PC-3 (cell line): ENCODE measurements around the gene GMDS. TPM values are rescaled to one million over a fixed set of nuclear protein-coding genes. Genes with fewer than 3 reads are reported as not detected.

ENCODE experiments used
- ATAC-seq: fragments of 200-7000 bp; cut with Tn5 transposase; 2 replicates; pipeline ENCODE4 v1.9.1; 2020; ENCODE audit warnings: mild to moderate bottlenecking, moderate library complexity
- BruUV-seq: library from RNA; stranded (reverse); fragments of 400-500 nt; replicated peaks from 2 replicates; lab custom pipeline; 2021; lab: Mats Ljungman, UMichigan
- CTCF ChIA-PET: fragments of 300-600 bp; sonication (Branson Sonifier 250); formaldehyde crosslinking; loops from one replicate; lab custom pipeline; 2022; ENCODE audit warnings: antibody characterized with exemption; lab: Charles Lee
- POLR2A ChIA-PET: fragments of 300-600 bp; sonication (Branson Sonifier 250); formaldehyde crosslinking; loops from one replicate; lab custom pipeline; 2022; ENCODE audit warnings: antibody characterized with exemption; ENCODE audit not compliant: unreplicated experiment; lab: Charles Lee
- DNase-seq: peaks from one replicate; pipeline ENCODE4 v3.0.0-alpha.2; 2015
- H2AFZ ChIP-seq: fragments of 300-600 bp; sonication (generic); 2 replicates; pipeline ENCODE4 v1.6.0; 2016; ENCODE audit warnings: antibody characterized with exemption, low read length
- H3F3A ChIP-seq: fragments of 300-600 bp; sonication (generic); one replicate; pipeline ENCODE4 v1.6.0; 2017; ENCODE audit warnings: antibody characterized with exemption, low read length, control low read depth, mild to moderate bottlenecking; ENCODE audit not compliant: unreplicated experiment
- H3K27ac ChIP-seq: fragments of 300-600 bp; sonication (generic); 2 replicates; pipeline ENCODE4 v1.5.1; 2016; ENCODE audit warnings: mild to moderate bottlenecking, low read length
- H3K27me3 ChIP-seq: fragments of 300-600 bp; sonication (generic); 2 replicates; pipeline ENCODE4 v1.6.1; 2016; ENCODE audit warnings: low read length, mixed read lengths
- H3K36me3 ChIP-seq: fragments of 300-600 bp; sonication (generic); 2 replicates; pipeline ENCODE4 v1.6.1; 2016; ENCODE audit warnings: low read depth, mixed run types, low read length, mixed read lengths
- H3K4me1 ChIP-seq: fragments of 300-600 bp; sonication (generic); 2 replicates; pipeline ENCODE4 v1.5.1; 2016; ENCODE audit warnings: low read length; ENCODE audit not compliant: insufficient read depth
- H3K4me2 ChIP-seq: fragments of 300-600 bp; sonication (generic); 2 replicates; pipeline ENCODE4 v1.6.0; 2016; ENCODE audit warnings: low read length
- H3K4me3 ChIP-seq: fragments of 300-600 bp; sonication (generic); 2 replicates; pipeline ENCODE4 v1.5.1; 2016; ENCODE audit warnings: mild to moderate bottlenecking, low read length, mixed read lengths
- H3K79me2 ChIP-seq: fragments of 300-600 bp; sonication (generic); 2 replicates; pipeline ENCODE4 v1.6.1; 2017; ENCODE audit warnings: low read length, mixed read lengths
- H3K9ac ChIP-seq: fragments of 300-600 bp; sonication (generic); 2 replicates; pipeline ENCODE4 v1.6.0; 2016; ENCODE audit warnings: mild to moderate bottlenecking, low read length
- H3K9me2 ChIP-seq: fragments of 300-600 bp; sonication (generic); replicated peaks from 2 replicates; pipeline ENCODE4 v1.6.1; 2016; ENCODE audit warnings: mixed run types, low read length, mixed read lengths
- H3K9me3 ChIP-seq: fragments of 300-600 bp; sonication (generic); 2 replicates; pipeline ENCODE4 v1.6.1; 2016; ENCODE audit warnings: low read length, mixed read lengths
- H4K20me1 ChIP-seq: fragments of 300-600 bp; sonication (generic); 2 replicates; pipeline ENCODE4 v1.6.1; 2016; ENCODE audit warnings: low read length, mixed read lengths
- EZH2 ChIP-seq: fragments of 300-600 bp; sonication (generic); IDR thresholded peaks from one replicate; pipeline ENCODE4 v1.6.1; 2017; ENCODE audit warnings: antibody characterized with exemption, mild to moderate bottlenecking, low read length; ENCODE audit not compliant: unreplicated experiment
- EZH2phosphoT487 ChIP-seq: fragments of 300-600 bp; sonication (generic); IDR thresholded peaks from 2 replicates; pipeline ENCODE4 v1.6.1; 2018; ENCODE audit warnings: mild to moderate bottlenecking, antibody characterized with exemption, low read length, borderline replicate concordance
- intact Hi-C: fragments of 100-400 bp; cut with micrococcal nuclease; formaldehyde crosslinking; loops from 2 replicates; pipeline ENCODE4 v1.9.0; 2023
- total RNA-seq: library from RNA; depleted of rRNA; stranded (reverse); fragments of >200 nt; gene quantifications from 2 replicates; pipeline ENCODE4 v1.2.3, GENCODE V29; 2014
- TF ChIP-seq, protein P1 (sequence below): fragments of 300-600 bp; sonication (generic); conservative IDR thresholded peaks from 2 replicates; pipeline ENCODE4 v1.5.1; 2017; ENCODE audit warnings: antibody characterized with exemption, low read depth, mild to moderate bottlenecking, low read length

GMDS gene
- total RNA-seq, 1 experiment from 2014 or later, result 18.3 TPM

DNA sequence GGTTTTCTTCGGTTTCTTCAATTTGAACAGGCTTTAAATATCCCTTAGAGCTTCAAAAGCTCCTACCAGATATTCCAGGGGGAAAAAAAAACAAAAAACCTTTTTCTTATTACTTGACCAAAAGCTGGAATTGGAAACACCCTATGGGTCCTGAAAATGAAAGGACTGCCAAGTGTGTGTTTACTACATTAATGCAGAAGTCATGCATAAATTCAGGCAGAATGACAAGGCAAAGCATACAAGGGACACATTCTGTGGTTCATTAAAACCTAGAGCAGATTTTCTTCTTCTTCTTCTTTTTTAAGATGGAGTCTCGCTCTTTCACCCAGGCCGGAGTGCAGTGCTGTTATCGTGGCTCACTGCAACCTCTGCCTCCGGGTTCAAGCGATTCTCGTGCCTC lies 119.1 kb downstream of the GMDS start:
- no TSS peak for BruUV-seq
- no peak overlapping the region for H3K27ac ChIP-seq
- no peak for TF ChIP-seq EZH2
- TF ChIP-seq, protein P1, sequence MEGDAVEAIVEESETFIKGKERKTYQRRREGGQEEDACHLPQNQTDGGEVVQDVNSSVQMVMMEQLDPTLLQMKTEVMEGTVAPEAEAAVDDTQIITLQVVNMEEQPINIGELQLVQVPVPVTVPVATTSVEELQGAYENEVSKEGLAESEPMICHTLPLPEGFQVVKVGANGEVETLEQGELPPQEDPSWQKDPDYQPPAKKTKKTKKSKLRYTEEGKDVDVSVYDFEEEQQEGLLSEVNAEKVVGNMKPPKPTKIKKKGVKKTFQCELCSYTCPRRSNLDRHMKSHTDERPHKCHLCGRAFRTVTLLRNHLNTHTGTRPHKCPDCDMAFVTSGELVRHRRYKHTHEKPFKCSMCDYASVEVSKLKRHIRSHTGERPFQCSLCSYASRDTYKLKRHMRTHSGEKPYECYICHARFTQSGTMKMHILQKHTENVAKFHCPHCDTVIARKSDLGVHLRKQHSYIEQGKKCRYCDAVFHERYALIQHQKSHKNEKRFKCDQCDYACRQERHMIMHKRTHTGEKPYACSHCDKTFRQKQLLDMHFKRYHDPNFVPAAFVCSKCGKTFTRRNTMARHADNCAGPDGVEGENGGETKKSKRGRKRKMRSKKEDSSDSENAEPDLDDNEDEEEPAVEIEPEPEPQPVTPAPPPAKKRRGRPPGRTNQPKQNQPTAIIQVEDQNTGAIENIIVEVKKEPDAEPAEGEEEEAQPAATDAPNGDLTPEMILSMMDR, result no peak
- no peak for TF ChIP-seq EZH2phosphoT487

DNA sequence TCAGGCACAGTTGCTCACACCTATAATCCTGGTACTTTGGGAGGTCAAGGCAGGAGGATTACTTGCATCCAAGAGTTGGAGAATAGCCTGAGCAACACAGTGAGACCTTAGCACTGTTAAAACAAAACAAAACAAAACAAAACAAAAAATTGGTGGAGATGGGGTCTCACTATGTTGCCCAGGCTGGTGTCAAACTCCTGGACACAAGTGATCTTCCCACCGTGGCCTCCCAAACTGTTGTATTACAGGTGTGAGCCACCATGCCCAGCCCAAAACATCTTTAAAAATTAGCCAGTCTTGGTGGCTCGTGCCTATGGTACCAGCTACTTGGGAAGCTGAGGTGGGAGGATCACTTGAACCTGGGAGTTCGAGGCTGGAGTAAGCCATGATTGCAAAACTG lies 120.2 kb downstream of the GMDS start:
- DNase-seq, result no peak
- H3K27ac ChIP-seq, result no peak overlapping the region
- ChIA-PET CTCF (no interaction called here), POLR2A (no interaction called here)
- intact Hi-C loops, result no loop called here
- no peak overlapping the region for H3K9ac ChIP-seq
- no peak overlapping the region for H3K4me2 ChIP-seq
- H2AFZ ChIP-seq, result no peak overlapping the region
- TF ChIP-seq EZH2phosphoT487 (no peak), EZH2 (no peak)
- TF ChIP-seq, protein P1, result no peak
- no peak overlapping the region for H3K4me3 ChIP-seq
- H3F3A ChIP-seq, result no peaks in the 10 kb centered on the region
- no peaks in the 10 kb centered on the region for H3K9me2 ChIP-seq
- H3K4me1 ChIP-seq, result no peaks in the 10 kb centered on the region
- H4K20me1 ChIP-seq, result 0 out of 2 replicates have a peak, but pooled peaks cover 3% of the 10 kb centered on the region
- H3K27me3 ChIP-seq, result no peaks in the 10 kb centered on the region
- ATAC-seq, result no peak
- H3K36me3 ChIP-seq, result no peaks in the 10 kb centered on the region
- H3K79me2 ChIP-seq, result peaks cover 19% of the 10 kb centered on the region
- BruUV-seq, result no TSS peak
- H3K9me3 ChIP-seq, result no peaks in the 10 kb centered on the region

More for the DNA sequence above, 119.1 kb downstream of the GMDS start:
- ChIA-PET CTCF (no interaction called here), POLR2A (interaction anchor here (0.6 kb wide), 1 partner anchor 20 kb away, joined by 7 read pairs; no protein-coding TSS in a partner anchor)
- Histone ChIP-seq H3F3A (no peaks in the 10 kb centered on the region), H3K79me2 (peaks cover 28% of the 10 kb centered on the region), H4K20me1 (0 out of 2 replicates have a peak, but pooled peaks cover 3% of the 10 kb centered on the region), H3K36me3 (no peaks in the 10 kb centered on the region), H3K9me2 (no peaks in the 10 kb centered on the region), H3K4me1 (no peaks in the 10 kb centered on the region), H3K9ac (no peak overlapping the region), H2AFZ (no peak overlapping the region), H3K4me2 (no peak overlapping the region), H3K9me3 (no peaks in the 10 kb centered on the region), H3K27me3 (no peaks in the 10 kb centered on the region), H3K4me3 (no peak overlapping the region)
- DNase-seq, result no peak
- no peak for ATAC-seq
- intact Hi-C loops, result no loop called here

DNA sequence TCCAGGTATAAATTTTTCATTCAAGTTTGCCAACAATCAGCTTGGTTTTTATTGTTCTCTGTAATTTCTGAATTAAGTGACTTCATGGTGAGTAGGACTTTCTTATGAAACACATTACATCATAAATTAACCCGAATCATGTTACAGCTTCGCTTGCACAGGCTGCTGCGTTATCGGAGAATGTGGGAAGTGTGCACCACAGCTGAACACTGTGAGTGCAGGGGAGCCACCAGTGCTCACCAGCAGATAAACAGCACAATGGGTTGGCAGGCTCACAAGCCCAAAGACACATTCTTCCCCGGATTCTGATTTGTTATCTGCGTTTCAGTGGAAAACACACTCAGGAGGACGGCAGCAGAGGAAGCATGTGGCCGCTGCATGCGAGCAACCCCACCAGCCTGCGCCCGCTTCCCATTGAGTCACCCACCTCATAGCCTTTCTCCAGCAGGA lies 121.1 kb downstream of the GMDS start:
- Histone ChIP-seq H3K9ac (no peak overlapping the region), H3K4me1 (no peaks in the 10 kb centered on the region), H3K9me2 (no peaks in the 10 kb centered on the region), H3K4me3 (no peak overlapping the region), H3K9me3 (no peaks in the 10 kb centered on the region), H3K79me2 (peaks cover 11% of the 10 kb centered on the region; the same call in 1 of the 2 replicates), H3K27ac (no peak overlapping the region), H2AFZ (no peak overlapping the region), H4K20me1 (0 out of 2 replicates have a peak, but pooled peaks cover under 1% of the 10 kb centered on the region), H3F3A (no peaks in the 10 kb centered on the region), H3K27me3 (no peaks in the 10 kb centered on the region), H3K36me3 (no peaks in the 10 kb centered on the region), H3K4me2 (no peak overlapping the region)
- TF ChIP-seq EZH2 (no peak), EZH2phosphoT487 (no peak)
- TF ChIP-seq, protein P1, result no peak
- ATAC-seq (no peak), DNase-seq (no peak)
- ChIA-PET POLR2A (no interaction called here), CTCF (no interaction called here)
- BruUV-seq, result no TSS peak
- intact Hi-C loops, result no loop called here
